ENCODE results near the gene COL4A1.

The COL4A1 gene

DNA sequence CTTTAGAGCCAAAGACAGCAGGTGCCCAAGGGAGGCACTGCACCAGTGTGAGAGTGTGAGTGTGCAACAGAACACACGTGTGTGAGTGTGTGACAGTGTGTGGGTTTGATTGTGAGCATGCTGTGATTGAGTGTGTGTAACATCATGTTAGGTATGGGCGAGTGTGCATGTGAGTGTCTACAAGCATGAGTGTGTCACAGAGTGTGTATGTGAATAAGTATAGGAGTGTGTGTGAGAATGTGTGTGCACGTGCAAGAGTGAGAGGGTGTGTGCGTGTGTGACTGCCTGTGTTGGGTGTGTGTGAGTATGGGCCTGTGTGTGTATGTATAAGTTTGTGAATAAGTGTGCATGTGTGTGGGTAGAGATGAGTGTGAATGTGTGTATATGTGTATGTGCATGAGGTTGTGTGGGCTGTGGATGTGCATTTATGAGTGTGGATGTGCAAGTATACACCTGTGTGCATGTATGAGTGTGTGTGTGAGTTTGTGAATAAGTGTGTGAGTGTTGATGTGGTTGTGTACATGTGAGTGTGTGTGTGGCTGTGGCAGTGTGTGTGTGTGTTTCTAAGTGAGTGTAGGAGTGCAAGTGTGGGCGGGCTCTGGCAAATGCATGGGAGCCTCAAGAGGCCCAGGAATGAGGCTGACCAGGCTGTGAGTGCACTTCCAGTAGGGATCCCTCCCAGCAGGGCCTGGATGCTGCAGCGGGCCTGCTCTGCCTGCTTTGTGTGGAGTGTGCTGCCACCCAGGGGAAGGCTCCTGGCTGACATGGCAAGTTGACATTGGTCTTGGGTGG lies 198.4 kb downstream of the COL4A1 start:
- Histone ChIP-seq H3K9ac (ENCODE audit: low read depth, low read length) (no peak overlapping the region), H3K9me3 (ENCODE audit: control insufficient read depth, insufficient read depth, low read length) (no peaks in the 10 kb centered on the region)

DNA sequence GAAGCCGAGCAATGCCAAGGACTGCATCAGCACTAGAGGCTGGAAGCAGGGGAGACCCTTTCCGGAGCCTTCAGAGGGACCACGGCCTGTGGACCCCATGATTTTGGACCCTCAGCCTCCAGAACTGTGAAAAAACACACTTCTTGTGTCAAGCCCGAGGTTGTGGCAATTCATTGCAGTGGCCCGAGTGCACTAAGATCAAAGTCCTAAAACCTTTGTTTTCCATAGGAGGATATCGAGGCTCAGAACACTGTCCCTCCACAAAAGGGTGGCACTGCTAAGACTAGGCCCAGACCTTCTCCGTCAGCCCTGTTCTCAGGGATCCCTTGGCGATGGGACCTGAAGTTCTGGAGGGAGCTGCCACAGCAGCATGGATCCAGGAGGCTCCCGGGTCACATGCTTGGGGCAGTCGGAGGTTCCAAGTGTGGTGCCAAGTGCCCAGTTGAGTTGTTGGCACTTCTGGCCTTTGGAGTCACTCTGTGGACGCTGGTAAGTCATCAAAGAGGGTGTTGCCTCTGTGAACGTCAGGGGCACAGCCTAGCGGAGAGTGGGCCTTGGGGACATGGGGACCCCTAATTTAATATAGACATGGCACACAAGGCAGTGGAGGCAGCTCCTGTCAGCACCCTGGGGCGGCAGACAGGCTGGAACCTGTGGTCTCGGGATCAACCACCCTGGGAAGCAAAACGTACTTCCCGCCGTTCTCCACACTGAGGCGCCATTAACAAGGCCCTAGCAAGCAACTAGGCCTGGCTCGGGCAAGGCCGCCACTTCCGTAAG lies 199.2 kb downstream of the COL4A1 start:
- H3K36me3 ChIP-seq (ENCODE audit: insufficient read depth, low read length): no peaks in the 10 kb centered on the region
- no peaks in the 10 kb centered on the region for H3K9me3 ChIP-seq (ENCODE audit: control insufficient read depth, insufficient read depth, low read length)
- H3K4me1 ChIP-seq (ENCODE audit: insufficient read depth, low read length): peaks cover 12% of the 10 kb centered on the region
- H3K9ac ChIP-seq (ENCODE audit: low read depth, low read length): no peak overlapping the region

More for the DNA sequence above, 198.4 kb downstream of the COL4A1 start:
- H3K4me1 ChIP-seq (ENCODE audit: insufficient read depth, low read length): peaks cover 20% of the 10 kb centered on the region
- no peaks in the 10 kb centered on the region for H3K36me3 ChIP-seq (ENCODE audit: insufficient read depth, low read length)

DNA sequence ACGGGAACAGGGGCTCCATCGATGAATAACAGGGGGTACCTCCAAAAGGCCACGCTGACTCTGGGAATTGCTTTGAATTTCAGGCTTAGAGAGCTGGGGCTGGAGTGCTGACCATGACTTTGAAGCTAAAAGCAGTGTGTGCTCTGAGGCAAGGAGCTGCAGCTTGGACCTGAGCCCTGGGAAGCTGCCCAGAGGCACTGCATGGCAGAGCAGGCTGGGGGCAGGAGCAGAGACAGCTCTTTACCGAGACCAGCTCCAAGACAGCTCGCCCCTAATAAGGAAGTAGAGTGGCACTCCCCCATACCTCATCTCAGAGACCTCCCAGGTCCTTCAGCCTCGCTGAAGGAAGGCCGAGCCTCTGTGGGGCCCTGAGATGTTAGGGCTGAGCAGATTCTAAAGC lies 200.2 kb downstream of the COL4A1 start:
- Histone ChIP-seq H3K9me3 (ENCODE audit: control insufficient read depth, insufficient read depth, low read length) (no peaks in the 10 kb centered on the region), H3K36me3 (ENCODE audit: insufficient read depth, low read length) (no peaks in the 10 kb centered on the region), H3K9ac (ENCODE audit: low read depth, low read length) (no peak overlapping the region), H3K4me1 (ENCODE audit: insufficient read depth, low read length) (peaks cover 11% of the 10 kb centered on the region)

DNA sequence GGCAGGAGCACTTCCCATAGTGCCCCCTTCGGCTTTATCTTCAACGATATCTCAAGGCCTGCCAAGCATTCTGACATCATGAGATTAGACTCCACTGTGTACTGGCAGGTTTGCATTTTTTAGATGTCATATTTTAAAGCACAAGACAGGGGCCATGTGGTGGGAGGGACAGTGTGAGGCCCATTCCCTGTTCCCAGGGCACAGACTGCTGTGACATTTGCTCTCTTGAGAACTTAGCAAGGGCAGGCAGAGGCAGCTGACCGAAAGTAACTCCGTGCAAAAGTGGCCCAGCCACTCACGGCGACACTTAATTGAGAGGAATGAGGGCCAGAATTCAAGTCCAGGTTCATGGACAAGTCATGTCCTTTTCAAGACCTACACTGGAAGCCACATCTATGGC lies 201.8 kb downstream of the COL4A1 start:
- Histone ChIP-seq H3K36me3 (ENCODE audit: insufficient read depth, low read length) (no peaks in the 10 kb centered on the region), H3K9me3 (ENCODE audit: control insufficient read depth, insufficient read depth, low read length) (no peaks in the 10 kb centered on the region)

DNA sequence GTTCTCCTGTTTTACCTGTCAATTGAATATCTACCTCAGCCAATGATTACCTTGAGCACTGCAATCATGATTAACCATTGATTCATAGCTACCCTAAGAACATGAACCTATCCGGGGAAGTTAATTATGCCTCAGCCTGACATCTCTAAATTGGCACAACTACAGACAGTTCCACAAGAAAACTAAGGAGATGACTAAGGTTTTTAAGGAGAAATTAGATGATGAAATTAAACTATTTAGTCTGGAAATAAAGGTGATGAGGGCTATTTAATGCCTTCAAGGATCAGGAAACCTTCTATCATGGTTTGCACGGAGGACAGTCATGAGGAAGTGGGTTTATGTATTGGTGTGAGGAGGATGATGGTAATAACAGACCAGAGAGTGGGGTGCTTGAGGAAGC lies 203.4 kb downstream of the COL4A1 start:
- no peak overlapping the region for H3K9ac ChIP-seq (ENCODE audit: low read depth, low read length)
- H3K4me1 ChIP-seq (ENCODE audit: insufficient read depth, low read length): no peaks in the 10 kb centered on the region
- H3K36me3 ChIP-seq (ENCODE audit: insufficient read depth, low read length): no peaks in the 10 kb centered on the region
- peaks cover 5% of the 10 kb centered on the region; the same call in 1 of the 2 replicates for H3K9me3 ChIP-seq (ENCODE audit: control insufficient read depth, insufficient read depth, low read length)

More for the DNA sequence above, 201.8 kb downstream of the COL4A1 start:
- Histone ChIP-seq H3K9ac (ENCODE audit: low read depth, low read length) (no peak overlapping the region), H3K4me1 (ENCODE audit: insufficient read depth, low read length) (peaks cover 8% of the 10 kb centered on the region)

DNA sequence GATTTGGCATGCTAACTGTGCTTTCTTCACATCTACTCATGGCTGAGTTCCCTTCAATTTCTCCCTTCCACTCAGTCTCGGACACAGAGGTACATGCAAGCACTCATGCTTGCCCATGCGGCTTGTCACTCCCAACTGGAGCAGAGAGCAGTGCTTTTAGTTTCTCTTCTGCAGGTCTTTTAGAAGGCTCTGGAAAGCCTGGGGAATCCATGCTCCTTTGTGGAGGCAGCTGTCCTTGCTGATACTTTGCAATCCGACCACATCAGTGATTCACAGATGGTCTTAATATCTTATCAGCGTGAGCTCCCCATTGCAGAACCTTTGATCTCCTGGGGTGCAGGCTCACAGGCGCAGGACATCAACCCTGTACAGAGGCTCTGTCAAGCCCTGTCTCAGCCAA lies 203.9 kb downstream of the COL4A1 start:
- Histone ChIP-seq H3K9ac (ENCODE audit: low read depth, low read length) (no peak overlapping the region), H3K9me3 (ENCODE audit: control insufficient read depth, insufficient read depth, low read length) (peaks cover 5% of the 10 kb centered on the region; the same call in 1 of the 2 replicates), H3K36me3 (ENCODE audit: insufficient read depth, low read length) (no peaks in the 10 kb centered on the region), H3K4me1 (ENCODE audit: insufficient read depth, low read length) (no peaks in the 10 kb centered on the region)

DNA sequence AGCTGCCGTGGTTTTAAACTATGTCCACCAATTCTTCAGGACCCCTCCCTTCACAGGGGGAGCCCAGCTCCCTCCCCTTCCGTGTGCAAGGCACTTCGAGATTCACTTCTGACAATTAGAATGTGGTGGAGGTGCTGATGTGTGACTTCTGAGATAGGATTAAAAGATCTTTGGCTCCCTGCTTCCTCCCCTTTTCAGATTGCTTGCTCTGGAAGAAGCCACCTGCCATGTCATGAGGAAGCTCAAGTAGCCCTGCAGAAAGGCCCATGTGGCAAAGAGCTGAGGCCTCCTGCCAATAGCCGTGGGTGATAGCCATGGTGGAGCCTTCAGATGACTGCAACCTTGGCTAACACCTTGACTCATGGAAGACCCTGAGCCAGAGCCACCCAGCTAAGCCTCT lies 204.9 kb downstream of the COL4A1 start:
- H3K4me1 ChIP-seq (ENCODE audit: insufficient read depth, low read length): no peaks in the 10 kb centered on the region
- H3K9ac ChIP-seq (ENCODE audit: low read depth, low read length): no peak overlapping the region
- H3K36me3 ChIP-seq (ENCODE audit: insufficient read depth, low read length): no peaks in the 10 kb centered on the region
- peaks cover 5% of the 10 kb centered on the region; the same call in 1 of the 2 replicates for H3K9me3 ChIP-seq (ENCODE audit: control insufficient read depth, insufficient read depth, low read length)

DNA sequence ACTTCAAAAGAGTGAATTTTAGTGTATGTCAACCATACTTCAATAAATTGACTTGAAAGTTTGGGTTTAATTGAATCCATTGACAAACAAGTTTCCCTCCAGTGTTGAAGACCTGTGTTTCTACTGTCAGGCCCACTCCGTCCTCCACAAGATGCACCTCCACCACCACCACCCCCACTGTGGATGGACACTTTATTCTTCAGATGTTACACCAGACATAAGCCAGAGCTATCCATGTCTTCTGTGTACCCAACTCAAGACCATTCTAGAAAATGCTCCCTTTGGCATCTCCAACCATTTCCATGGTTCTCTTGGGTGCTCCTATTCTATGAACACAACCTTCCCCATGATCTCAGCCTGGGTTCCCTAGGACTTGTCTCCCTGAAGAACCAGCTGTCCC lies 207.0 kb downstream of the COL4A1 start:
- Histone ChIP-seq H3K36me3 (ENCODE audit: insufficient read depth, low read length) (no peaks in the 10 kb centered on the region), H3K4me1 (ENCODE audit: insufficient read depth, low read length) (no peaks in the 10 kb centered on the region), H3K9ac (ENCODE audit: low read depth, low read length) (no peak overlapping the region), H3K9me3 (ENCODE audit: control insufficient read depth, insufficient read depth, low read length) (peaks cover 5% of the 10 kb centered on the region; the same call in 1 of the 2 replicates)
